ENCODE results near the gene KCNQ5.

DNA sequence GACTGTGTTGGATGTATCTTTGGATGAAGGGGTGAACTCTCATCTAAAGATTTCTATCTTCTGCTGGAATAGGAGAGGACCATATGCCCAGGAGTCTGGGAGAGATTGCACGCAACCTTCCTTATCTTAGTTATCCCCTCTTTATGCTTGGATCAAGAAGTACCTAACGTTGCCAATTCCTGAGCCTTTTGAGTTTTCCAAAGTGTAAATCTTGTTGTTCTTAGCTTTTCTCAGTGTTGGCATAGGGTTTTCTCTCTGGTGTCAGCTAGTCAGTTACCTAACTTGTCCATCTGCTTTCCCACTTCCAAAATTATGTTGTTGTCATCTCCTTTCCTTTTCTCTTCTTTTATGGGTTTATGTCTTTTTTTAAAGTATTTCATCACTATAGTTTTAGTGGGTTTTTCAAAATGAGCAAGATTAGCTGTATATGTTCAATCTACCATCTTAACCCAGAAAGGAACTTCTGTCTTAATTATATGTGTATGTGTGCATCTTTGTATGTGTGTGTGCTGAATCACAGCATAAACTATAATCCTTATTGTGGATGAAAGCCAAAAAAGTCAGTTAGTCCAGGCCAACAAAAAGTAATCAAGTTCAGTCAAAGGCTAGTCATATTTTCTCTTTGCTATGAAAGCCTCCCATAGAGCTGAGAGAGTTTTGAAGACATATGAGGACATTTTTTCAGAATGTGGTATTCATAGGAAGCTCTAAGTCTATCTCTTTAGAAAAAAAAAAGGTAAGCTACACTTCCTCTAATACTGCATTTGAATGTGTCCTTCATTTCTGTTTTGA lies 531.3 kb downstream of the KCNQ5 start:
- TF ChIP-seq EZH2 (IDR thresholded peaks at IDR 0.05) (no peak), CTCF (IDR thresholded peaks at IDR 0.05) (no peak), EZH2phosphoT487 (IDR thresholded peaks at IDR 0.05) (no peak)
